ENCODE measurements around the gene MBNL3.

DNA sequence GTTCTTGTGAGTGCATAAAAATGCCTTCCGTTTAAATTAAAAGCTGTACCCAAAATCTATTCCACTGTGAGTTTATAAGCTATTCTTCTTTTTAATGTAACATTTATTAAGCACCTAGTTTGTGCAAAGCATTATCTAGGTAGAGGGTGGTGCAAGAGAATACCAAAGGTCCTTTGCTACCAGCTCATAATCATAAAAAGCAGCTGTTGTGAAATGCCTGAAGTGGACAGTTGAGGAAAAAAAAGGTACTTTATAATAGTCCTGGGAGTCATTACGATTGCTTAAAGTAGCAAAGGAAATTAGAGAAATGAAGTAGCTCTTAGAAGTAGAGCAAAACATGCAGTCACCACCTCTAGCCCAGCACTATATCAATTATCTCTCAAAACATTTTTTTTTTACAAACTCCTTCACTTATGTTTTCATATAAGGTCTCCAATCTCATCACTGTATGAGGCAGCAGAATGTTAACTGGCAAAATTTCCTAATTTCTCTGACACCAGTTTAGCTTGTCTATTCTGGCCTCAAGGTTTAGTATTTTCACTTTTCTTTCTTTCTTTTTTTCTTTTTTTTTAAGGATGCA lies 2.1 kb downstream of the MBNL3 start:
- TF ChIP-seq EZH2phosphoT487 (IDR thresholded peaks at IDR 0.05; ENCODE audit: borderline replicate concordance) (no peak), POLR2A (IDR thresholded peaks at IDR 0.05; ENCODE audit: borderline replicate concordance, extremely low read depth, insufficient read depth, insufficient read length) (no peak), TCF7L2 (IDR thresholded peaks at IDR 0.05; ENCODE audit: borderline replicate concordance, extremely low read depth, insufficient read depth, insufficient read length) (no peak), POLR2AphosphoS5 (IDR thresholded peaks at IDR 0.05; ENCODE audit: low read depth, low read length) (no peak), SP1 (IDR thresholded peaks at IDR 0.05; ENCODE audit: low read depth) (no peak), CEBPB (IDR thresholded peaks at IDR 0.05; ENCODE audit: low read depth) (no peak), RAD21 (IDR thresholded peaks at IDR 0.05; ENCODE audit: low read depth) (no peak), JUND (IDR thresholded peaks at IDR 0.05) (no peak)
- TF ChIP-seq, protein P1, sequence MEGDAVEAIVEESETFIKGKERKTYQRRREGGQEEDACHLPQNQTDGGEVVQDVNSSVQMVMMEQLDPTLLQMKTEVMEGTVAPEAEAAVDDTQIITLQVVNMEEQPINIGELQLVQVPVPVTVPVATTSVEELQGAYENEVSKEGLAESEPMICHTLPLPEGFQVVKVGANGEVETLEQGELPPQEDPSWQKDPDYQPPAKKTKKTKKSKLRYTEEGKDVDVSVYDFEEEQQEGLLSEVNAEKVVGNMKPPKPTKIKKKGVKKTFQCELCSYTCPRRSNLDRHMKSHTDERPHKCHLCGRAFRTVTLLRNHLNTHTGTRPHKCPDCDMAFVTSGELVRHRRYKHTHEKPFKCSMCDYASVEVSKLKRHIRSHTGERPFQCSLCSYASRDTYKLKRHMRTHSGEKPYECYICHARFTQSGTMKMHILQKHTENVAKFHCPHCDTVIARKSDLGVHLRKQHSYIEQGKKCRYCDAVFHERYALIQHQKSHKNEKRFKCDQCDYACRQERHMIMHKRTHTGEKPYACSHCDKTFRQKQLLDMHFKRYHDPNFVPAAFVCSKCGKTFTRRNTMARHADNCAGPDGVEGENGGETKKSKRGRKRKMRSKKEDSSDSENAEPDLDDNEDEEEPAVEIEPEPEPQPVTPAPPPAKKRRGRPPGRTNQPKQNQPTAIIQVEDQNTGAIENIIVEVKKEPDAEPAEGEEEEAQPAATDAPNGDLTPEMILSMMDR (IDR thresholded peaks at IDR 0.05 in 2 of 3, conservative IDR thresholded peaks at IDR 0.05 in 1 of 3; ENCODE audit: borderline replicate concordance in 1 of 3, insufficient read depth in 1 of 3, low read depth in 2 of 3, low read length in 2 of 3), result no peak
- TF ChIP-seq, protein P2, sequence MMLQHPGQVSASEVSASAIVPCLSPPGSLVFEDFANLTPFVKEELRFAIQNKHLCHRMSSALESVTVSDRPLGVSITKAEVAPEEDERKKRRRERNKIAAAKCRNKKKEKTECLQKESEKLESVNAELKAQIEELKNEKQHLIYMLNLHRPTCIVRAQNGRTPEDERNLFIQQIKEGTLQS (IDR thresholded peaks at IDR 0.05), result no peak
- TF ChIP-seq, protein P3, sequence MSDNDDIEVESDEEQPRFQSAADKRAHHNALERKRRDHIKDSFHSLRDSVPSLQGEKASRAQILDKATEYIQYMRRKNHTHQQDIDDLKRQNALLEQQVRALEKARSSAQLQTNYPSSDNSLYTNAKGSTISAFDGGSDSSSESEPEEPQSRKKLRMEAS (IDR thresholded peaks at IDR 0.05), result no peak

Data from HCT116 (cell line).